Putamen (tissue), 1 donor: ENCODE measurements around the gene SULT1E1.
A peak's percentile ranks its signal among the peaks of the same experiment; 100 is the strongest.

Experiments used
- DNase-seq: peaks from one replicate; pipeline ENCODE4 v3.0.0-alpha.2; 2016; ENCODE audit warnings: low spot score

SULT1E1 gene

GRCh38 chr4:69860052-69860451 is at the start of gene SULT1E1:
Gene SULT1E1, minus strand, starts transcription at chr4:69860145. Its CDS starts 2,501 bp downstream, at chr4:69857644.
- DNase-seq, result no peak

- DNase-seq, result no peak
Observed at GRCh38 chr4:69909195-69909594, 49.2 kb upstream of the SULT1E1 start.

- no peak for DNase-seq
Observed at GRCh38 chr4:69907151-69907550, 47.2 kb upstream of the SULT1E1 start.

- DNase-seq, result no peak
Observed at GRCh38 chr4:69896530-69897116, 36.7 kb upstream of the SULT1E1 start.

GRCh38 chr4:69894721-69895120 is 34.8 kb upstream of the SULT1E1 start:
- DNase-seq, result peak; percentile 52

- no peak for DNase-seq
Observed at GRCh38 chr4:69894186-69894585, 34.2 kb upstream of the SULT1E1 start.

- no peak for DNase-seq
Observed at GRCh38 chr4:69888336-69888735, 28.4 kb upstream of the SULT1E1 start.

GRCh38 chr4:69882150-69882549 is 22.2 kb upstream of the SULT1E1 start:
- no peak for DNase-seq

- DNase-seq, result peak; percentile 33
Observed at GRCh38 chr4:69881173-69881773, 21.3 kb upstream of the SULT1E1 start.

GRCh38 chr4:69878250-69878649 is 18.3 kb upstream of the SULT1E1 start:
- DNase-seq, result no peak

GRCh38 chr4:69877453-69877852 is 17.5 kb upstream of the SULT1E1 start:
- DNase-seq, result no peak

GRCh38 chr4:69876071-69876470 is 16.1 kb upstream of the SULT1E1 start:
- DNase-seq, result no peak

GRCh38 chr4:69875576-69875975 is 15.6 kb upstream of the SULT1E1 start:
- DNase-seq, result no peak

GRCh38 chr4:69874507-69874906 is 14.6 kb upstream of the SULT1E1 start:
- DNase-seq, result no peak

GRCh38 chr4:69861756-69862155 is 1.8 kb upstream of the SULT1E1 start:
- no peak for DNase-seq

GRCh38 chr4:69860521-69861298 is 765 bp upstream of the SULT1E1 start:
- no peak for DNase-seq

- no peak for DNase-seq
Observed at GRCh38 chr4:69859140-69859685, 732 bp downstream of the SULT1E1 start.

- no peak for DNase-seq
Observed at GRCh38 chr4:69858690-69859089, 1.3 kb downstream of the SULT1E1 start.

GRCh38 chr4:69855822-69856221 is 4.1 kb downstream of the SULT1E1 start:
- no peak for DNase-seq

- DNase-seq, result no peak
Observed at GRCh38 chr4:69849969-69850368, 10.0 kb downstream of the SULT1E1 start.

- DNase-seq, result no peak
Observed at GRCh38 chr4:69849297-69849696, 10.6 kb downstream of the SULT1E1 start.

GRCh38 chr4:69848028-69848427 is 11.9 kb downstream of the SULT1E1 start:
- no peak for DNase-seq

- DNase-seq, result no peak
Observed at GRCh38 chr4:69843932-69844331, 16.0 kb downstream of the SULT1E1 start.
